ENCODE measurements around the gene CCS.

The CCS gene

GRCh38 chr11:66626382-66626781 is 33.4 kb downstream of the CCS start:
- no peak overlapping the region for H3K27ac ChIP-seq (ENCODE audit: low read depth, low read length)
- peaks cover 54% of the 10 kb centered on the region for H4K20me1 ChIP-seq (ENCODE audit: control insufficient read depth, insufficient read depth, low read depth, low read length)
- peaks cover 100% of the 10 kb centered on the region for H3K79me2 ChIP-seq (ENCODE audit: control insufficient read depth, low read length)
- no peak overlapping the region for H3K4me3 ChIP-seq (ENCODE audit: low read length)
- no peaks in the 10 kb centered on the region for H3K9me3 ChIP-seq (ENCODE audit: control insufficient read depth, insufficient read depth, low read length)
- H3K27me3 ChIP-seq (ENCODE audit: control insufficient read depth, low read length): no peaks in the 10 kb centered on the region
- H3K9me2 ChIP-seq (replicated peaks; ENCODE audit: control insufficient read depth, low read length): no peaks in the 10 kb centered on the region
- no peak overlapping the region for H3K4me2 ChIP-seq (ENCODE audit: low read length)
- H3K36me3 ChIP-seq (ENCODE audit: control insufficient read depth, low read length): peaks cover 98% of the 10 kb centered on the region
- peaks cover 21% of the 10 kb centered on the region for H3F3A ChIP-seq (ENCODE audit: control insufficient read depth, insufficient read depth)
- TF ChIP-seq EZH2phosphoT487 (IDR thresholded peaks at IDR 0.05; ENCODE audit: borderline replicate concordance, low read length) (no peak), CTCF (IDR thresholded peaks at IDR 0.05; ENCODE audit: low read depth, low read length, poor library complexity, severe bottlenecking) (no peak)
- H3K4me1 ChIP-seq (ENCODE audit: control insufficient read depth, low read length): peaks cover 11% of the 10 kb centered on the region

GRCh38 chr11:66626926-66627325 is 33.9 kb downstream of the CCS start:
- Histone ChIP-seq H3K4me3 (ENCODE audit: low read length) (no peak overlapping the region), H3K9me3 (ENCODE audit: control insufficient read depth, insufficient read depth, low read length) (no peaks in the 10 kb centered on the region), H3K36me3 (ENCODE audit: control insufficient read depth, low read length) (peaks cover 98% of the 10 kb centered on the region), H3K79me2 (ENCODE audit: control insufficient read depth, low read length) (peaks cover 100% of the 10 kb centered on the region), H3K4me1 (ENCODE audit: control insufficient read depth, low read length) (0 out of 2 replicates have a peak, but pooled peaks cover 7% of the 10 kb centered on the region), H3K27me3 (ENCODE audit: control insufficient read depth, low read length) (no peaks in the 10 kb centered on the region), H4K20me1 (ENCODE audit: control insufficient read depth, insufficient read depth, low read depth, low read length) (peaks cover 52% of the 10 kb centered on the region), H3K9me2 (replicated peaks; ENCODE audit: control insufficient read depth, low read length) (no peaks in the 10 kb centered on the region), H3K27ac (ENCODE audit: low read depth, low read length) (no peak overlapping the region), H3F3A (ENCODE audit: control insufficient read depth, insufficient read depth) (peaks cover 24% of the 10 kb centered on the region), H3K4me2 (ENCODE audit: low read length) (no peak overlapping the region)
- TF ChIP-seq EZH2phosphoT487 (IDR thresholded peaks at IDR 0.05; ENCODE audit: borderline replicate concordance, low read length) (no peak), CTCF (IDR thresholded peaks at IDR 0.05; ENCODE audit: low read depth, low read length, poor library complexity, severe bottlenecking) (no peak)

GRCh38 chr11:66628061-66628603 is 35.1 kb downstream of the CCS start:
- no peak overlapping the region for H3K27ac ChIP-seq (ENCODE audit: low read depth, low read length)
- H4K20me1 ChIP-seq (ENCODE audit: control insufficient read depth, insufficient read depth, low read depth, low read length): peaks cover 44% of the 10 kb centered on the region
- no peaks in the 10 kb centered on the region for H3K27me3 ChIP-seq (ENCODE audit: control insufficient read depth, low read length)
- H3F3A ChIP-seq (ENCODE audit: control insufficient read depth, insufficient read depth): peaks cover 34% of the 10 kb centered on the region
- TF ChIP-seq CTCF (IDR thresholded peaks at IDR 0.05; ENCODE audit: low read depth, low read length, poor library complexity, severe bottlenecking) (no peak), EZH2phosphoT487 (IDR thresholded peaks at IDR 0.05; ENCODE audit: borderline replicate concordance, low read length) (no peak)
- H3K4me3 ChIP-seq (ENCODE audit: low read length): no peak overlapping the region
- H3K36me3 ChIP-seq (ENCODE audit: control insufficient read depth, low read length): peaks cover 98% of the 10 kb centered on the region
- no peaks in the 10 kb centered on the region for H3K9me2 ChIP-seq (replicated peaks; ENCODE audit: control insufficient read depth, low read length)
- no peaks in the 10 kb centered on the region for H3K9me3 ChIP-seq (ENCODE audit: control insufficient read depth, insufficient read depth, low read length)
- no peaks in the 10 kb centered on the region for H3K4me1 ChIP-seq (ENCODE audit: control insufficient read depth, low read length)
- H3K4me2 ChIP-seq (ENCODE audit: low read length): no peak overlapping the region
- peaks cover 100% of the 10 kb centered on the region for H3K79me2 ChIP-seq (ENCODE audit: control insufficient read depth, low read length)
